Adrenal gland (tissue), 5 donors: ENCODE results near the gene VSX1.

Experiments
- POLR2A ChIP-seq, 2 donors: fragments of 450-650 bp; IDR thresholded peaks; one replicate each; pipeline ENCODE4 v1.6.1; 2017; ENCODE audit warnings: antibody characterized with exemption in 2 of 2, mild to moderate bottlenecking in 2 of 2, moderate library complexity in 1 of 2
- TF ChIP-seq, protein P1 (sequence below), 6 experiments: fragments of 450-650 bp in 4 of 6; fragments of 200-600 bp in 2 of 6; sonication (generic) in 1 of 6; IDR thresholded peaks; 1 replicate in 5 of 6; 2 replicates in 1 of 6; pipeline versions ENCODE4 v1.5.1 to v1.8.0; 2016 to 2021; ENCODE audit warnings: antibody characterized with exemption in 6 of 6, mild to moderate bottlenecking in 2 of 6, moderate library complexity in 1 of 6
- donor health status: DM: no; HTN: no; CAD: no.

GRCh38 chr20:25038591-25039015 lies 43.3 kb downstream of the VSX1 start:
- TF ChIP-seq, protein P1, sequence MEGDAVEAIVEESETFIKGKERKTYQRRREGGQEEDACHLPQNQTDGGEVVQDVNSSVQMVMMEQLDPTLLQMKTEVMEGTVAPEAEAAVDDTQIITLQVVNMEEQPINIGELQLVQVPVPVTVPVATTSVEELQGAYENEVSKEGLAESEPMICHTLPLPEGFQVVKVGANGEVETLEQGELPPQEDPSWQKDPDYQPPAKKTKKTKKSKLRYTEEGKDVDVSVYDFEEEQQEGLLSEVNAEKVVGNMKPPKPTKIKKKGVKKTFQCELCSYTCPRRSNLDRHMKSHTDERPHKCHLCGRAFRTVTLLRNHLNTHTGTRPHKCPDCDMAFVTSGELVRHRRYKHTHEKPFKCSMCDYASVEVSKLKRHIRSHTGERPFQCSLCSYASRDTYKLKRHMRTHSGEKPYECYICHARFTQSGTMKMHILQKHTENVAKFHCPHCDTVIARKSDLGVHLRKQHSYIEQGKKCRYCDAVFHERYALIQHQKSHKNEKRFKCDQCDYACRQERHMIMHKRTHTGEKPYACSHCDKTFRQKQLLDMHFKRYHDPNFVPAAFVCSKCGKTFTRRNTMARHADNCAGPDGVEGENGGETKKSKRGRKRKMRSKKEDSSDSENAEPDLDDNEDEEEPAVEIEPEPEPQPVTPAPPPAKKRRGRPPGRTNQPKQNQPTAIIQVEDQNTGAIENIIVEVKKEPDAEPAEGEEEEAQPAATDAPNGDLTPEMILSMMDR (IDR thresholded peaks at IDR 0.05) = no peak
- no peak for TF ChIP-seq POLR2A (IDR thresholded peaks at IDR 0.05)
